Transverse colon (tissue), 3 donors: ENCODE data around the gene MARS1.

Experiments
- POLR2A ChIP-seq: fragments of 450-650 bp; IDR thresholded peaks from one replicate; pipeline ENCODE4 v1.6.1; 2016; ENCODE audit warnings: antibody characterized with exemption, mild to moderate bottlenecking, moderate library complexity
- TF ChIP-seq, protein P1 (sequence below), 5 experiments: fragments of 200-600 bp in 3 of 5; fragments of 450-650 bp in 2 of 5; sonication (generic) in 3 of 5; IDR thresholded peaks; 1 replicate in 2 of 5; 2 replicates in 3 of 5; pipeline ENCODE4 v1.5.1; 2016 to 2017; ENCODE audit warnings: antibody characterized with exemption in 5 of 5, inconsistent platforms in 3 of 5, mild to moderate bottlenecking in 2 of 5, moderate library complexity in 1 of 5

DNA sequence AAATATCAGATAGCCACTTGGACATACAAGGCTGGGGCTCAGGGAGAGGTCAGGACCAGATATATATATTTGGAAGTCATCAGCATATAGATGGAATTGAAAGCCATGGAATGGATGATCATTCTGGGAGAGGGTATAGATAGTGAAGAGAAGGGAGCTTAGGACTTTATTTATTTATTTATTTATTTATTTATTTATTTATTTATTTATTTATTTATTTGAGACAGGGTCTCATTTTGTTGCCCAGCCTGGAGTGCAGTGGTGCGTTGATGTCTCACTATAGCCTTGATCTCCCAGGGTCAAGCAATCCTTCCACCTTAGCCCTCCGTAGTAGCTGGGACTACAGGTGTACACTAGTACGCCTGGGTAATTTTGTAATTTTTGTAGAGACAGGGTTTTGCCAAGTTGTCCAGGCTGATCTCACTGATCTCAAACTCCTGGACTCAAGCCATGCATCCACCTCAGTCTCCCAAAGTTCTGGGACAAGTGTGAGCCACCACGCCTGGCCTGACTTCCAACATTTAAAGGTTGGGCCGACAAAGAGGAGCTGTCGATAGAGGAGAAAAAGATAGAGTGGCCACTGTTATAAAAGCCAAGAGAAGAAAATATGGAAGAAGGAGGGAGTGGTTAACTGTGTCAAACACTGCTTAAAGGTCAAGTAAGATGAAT is 41.4 kb upstream of the MARS1 start:
- TF ChIP-seq, protein P1, sequence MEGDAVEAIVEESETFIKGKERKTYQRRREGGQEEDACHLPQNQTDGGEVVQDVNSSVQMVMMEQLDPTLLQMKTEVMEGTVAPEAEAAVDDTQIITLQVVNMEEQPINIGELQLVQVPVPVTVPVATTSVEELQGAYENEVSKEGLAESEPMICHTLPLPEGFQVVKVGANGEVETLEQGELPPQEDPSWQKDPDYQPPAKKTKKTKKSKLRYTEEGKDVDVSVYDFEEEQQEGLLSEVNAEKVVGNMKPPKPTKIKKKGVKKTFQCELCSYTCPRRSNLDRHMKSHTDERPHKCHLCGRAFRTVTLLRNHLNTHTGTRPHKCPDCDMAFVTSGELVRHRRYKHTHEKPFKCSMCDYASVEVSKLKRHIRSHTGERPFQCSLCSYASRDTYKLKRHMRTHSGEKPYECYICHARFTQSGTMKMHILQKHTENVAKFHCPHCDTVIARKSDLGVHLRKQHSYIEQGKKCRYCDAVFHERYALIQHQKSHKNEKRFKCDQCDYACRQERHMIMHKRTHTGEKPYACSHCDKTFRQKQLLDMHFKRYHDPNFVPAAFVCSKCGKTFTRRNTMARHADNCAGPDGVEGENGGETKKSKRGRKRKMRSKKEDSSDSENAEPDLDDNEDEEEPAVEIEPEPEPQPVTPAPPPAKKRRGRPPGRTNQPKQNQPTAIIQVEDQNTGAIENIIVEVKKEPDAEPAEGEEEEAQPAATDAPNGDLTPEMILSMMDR (IDR thresholded peaks at IDR 0.05), result no peak
- TF ChIP-seq POLR2A, result no peak
